PFSK-1 (cell line): ENCODE measurements around the gene PHC2.

Experiments used
- FOXP2 ChIP-seq: optimal IDR thresholded peaks from 2 replicates; pipeline ENCODE3; 2011; ENCODE audit warnings: borderline replicate concordance, control low read depth, inconsistent platforms; ENCODE audit not compliant: insufficient read depth; ENCODE audit errors: extremely low read length, extremely low read depth
- POLR2AphosphoS5 ChIP-seq: IDR thresholded peaks from 2 replicates; pipeline ENCODE4 v1.6.1; 2012; ENCODE audit warnings: low read depth, mild to moderate bottlenecking, control low read depth, low read length, moderate library complexity
- REST ChIP-seq, 2 experiments: IDR thresholded peaks; 2 replicates each; pipeline versions ENCODE4 v1.6.1 to v1.8.0; 2011 to 2012; ENCODE audit warnings: low read depth in 2 of 2, low read length in 2 of 2, control low read depth in 1 of 2, inconsistent platforms in 1 of 2, mild to moderate bottlenecking in 1 of 2, moderate library complexity in 1 of 2; ENCODE audit not compliant: insufficient read depth in 1 of 2
- SIN3A ChIP-seq: IDR thresholded peaks from 2 replicates; pipeline ENCODE4 v1.6.1; 2012; ENCODE audit warnings: mild to moderate bottlenecking, low read length, moderate library complexity, borderline replicate concordance; ENCODE audit not compliant: insufficient read depth
- TAF1 ChIP-seq: IDR thresholded peaks from 2 replicates; pipeline ENCODE4 v1.6.1; 2012; ENCODE audit warnings: low read length, control low read depth, borderline replicate concordance; ENCODE audit not compliant: insufficient read depth

Gene PHC2

DNA sequence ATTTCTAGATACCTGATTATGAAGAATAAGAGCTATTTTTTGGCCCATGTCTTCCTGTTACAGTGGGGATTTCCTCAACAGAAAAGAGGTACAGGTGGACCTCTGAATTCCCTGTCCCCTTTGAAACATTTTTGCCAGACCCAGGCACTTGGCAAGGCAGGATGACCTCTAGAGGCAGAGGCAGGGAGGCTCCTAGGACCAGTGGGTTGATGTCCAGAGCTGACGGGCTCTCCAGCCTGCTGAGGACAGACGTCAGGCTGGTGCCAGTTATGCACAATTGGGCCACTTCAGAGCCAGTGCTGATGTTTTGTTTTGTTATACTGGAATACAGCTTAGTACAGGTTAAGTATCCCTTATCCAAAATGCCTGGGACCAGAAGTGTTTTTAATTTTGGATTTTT, 91.5 kb downstream of the PHC2 start:
- no peak for TF ChIP-seq TAF1
- TF ChIP-seq FOXP2: no peak
- TF ChIP-seq SIN3A: no peak
- no peak for TF ChIP-seq REST (IDR thresholded peaks at IDR 0.05; ENCODE audit: insufficient read depth in 1 of 2, low read depth in 2 of 2, low read length in 2 of 2)
- TF ChIP-seq POLR2AphosphoS5: no peak

- TF ChIP-seq REST (IDR thresholded peaks at IDR 0.05; ENCODE audit: insufficient read depth in 1 of 2, low read depth in 2 of 2, low read length in 2 of 2): no peak
- peak; percentile 24; the same call in 1 of the 2 replicates for TF ChIP-seq TAF1
- TF ChIP-seq SIN3A: peak; percentile 41; the same call in 1 of the 2 replicates
Observed at GRCh38 chr1:33338440-33339211, 92.3 kb downstream of the PHC2 start.

DNA sequence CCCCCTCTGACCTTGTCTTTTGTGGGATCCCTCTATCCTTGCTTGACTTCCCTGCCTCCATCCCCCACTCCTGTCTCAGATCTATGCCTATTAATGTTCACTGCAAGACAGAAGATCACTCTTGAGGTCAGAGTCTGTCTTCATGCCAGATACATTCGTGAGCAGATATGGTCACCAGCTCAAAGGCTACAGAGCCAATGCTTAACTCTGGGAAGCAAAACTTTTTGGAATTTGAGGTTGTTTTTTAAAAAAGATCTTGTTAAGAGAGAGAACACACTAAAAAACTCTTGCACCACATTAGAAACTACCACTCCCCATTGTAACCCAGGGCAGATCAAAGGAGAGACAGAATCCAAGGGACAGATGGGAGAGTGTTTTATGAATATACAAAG, 92.9 kb downstream of the PHC2 start:
- TF ChIP-seq POLR2AphosphoS5 (no peak), TAF1 (no peak), SIN3A (no peak), REST (IDR thresholded peaks at IDR 0.05; ENCODE audit: insufficient read depth in 1 of 2, low read depth in 2 of 2, low read length in 2 of 2) (no peak), FOXP2 (no peak)

GRCh38 chr1:33337441-33337840, 93.5 kb downstream of the PHC2 start:
- TF ChIP-seq TAF1 (no peak), REST (IDR thresholded peaks at IDR 0.05; ENCODE audit: insufficient read depth in 1 of 2, low read depth in 2 of 2, low read length in 2 of 2) (no peak), SIN3A (no peak), POLR2AphosphoS5 (no peak), FOXP2 (no peak)
